ENCODE results near the gene ANP32A.

DNA sequence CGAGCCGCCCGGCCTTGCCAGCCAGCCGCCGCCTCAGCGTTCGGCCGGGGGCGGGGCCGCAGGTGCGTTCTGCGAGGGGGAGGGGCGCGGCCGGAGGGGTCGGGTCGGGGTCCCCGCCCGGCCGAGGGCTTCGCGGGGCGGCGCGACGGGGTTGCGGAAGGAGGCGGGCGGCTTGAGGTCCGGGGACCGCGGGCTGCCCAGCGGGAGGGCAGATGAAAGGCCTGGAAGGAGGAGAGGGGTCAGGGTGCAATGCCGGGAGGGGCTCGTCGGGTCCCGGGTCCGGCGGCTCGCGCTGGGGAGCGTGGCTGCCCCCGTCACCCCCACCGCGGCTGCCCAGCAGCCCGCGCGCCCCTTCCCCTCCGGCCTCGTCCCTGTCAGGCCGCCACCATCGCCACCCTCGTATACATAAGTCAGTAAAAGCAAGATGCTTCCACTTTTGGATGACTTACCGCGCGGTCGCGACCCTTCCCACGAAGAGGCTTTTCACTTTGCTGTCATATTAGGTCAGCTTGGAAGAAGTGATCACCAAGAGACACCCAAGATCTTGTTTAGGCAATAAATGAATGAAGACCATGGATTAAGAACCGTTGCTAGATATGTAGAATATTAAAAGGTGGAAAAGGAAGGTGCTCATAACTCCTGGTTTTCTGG, 620 bp upstream of the ANP32A start:
- TF ChIP-seq, protein P1, sequence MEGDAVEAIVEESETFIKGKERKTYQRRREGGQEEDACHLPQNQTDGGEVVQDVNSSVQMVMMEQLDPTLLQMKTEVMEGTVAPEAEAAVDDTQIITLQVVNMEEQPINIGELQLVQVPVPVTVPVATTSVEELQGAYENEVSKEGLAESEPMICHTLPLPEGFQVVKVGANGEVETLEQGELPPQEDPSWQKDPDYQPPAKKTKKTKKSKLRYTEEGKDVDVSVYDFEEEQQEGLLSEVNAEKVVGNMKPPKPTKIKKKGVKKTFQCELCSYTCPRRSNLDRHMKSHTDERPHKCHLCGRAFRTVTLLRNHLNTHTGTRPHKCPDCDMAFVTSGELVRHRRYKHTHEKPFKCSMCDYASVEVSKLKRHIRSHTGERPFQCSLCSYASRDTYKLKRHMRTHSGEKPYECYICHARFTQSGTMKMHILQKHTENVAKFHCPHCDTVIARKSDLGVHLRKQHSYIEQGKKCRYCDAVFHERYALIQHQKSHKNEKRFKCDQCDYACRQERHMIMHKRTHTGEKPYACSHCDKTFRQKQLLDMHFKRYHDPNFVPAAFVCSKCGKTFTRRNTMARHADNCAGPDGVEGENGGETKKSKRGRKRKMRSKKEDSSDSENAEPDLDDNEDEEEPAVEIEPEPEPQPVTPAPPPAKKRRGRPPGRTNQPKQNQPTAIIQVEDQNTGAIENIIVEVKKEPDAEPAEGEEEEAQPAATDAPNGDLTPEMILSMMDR (IDR thresholded peaks at IDR 0.05 in 4 of 5, conservative IDR thresholded peaks at IDR 0.05 in 1 of 5) = no peak
- no peak for TF ChIP-seq POLR2A (IDR thresholded peaks at IDR 0.05)
